ENCODE measurements around the gene PGLYRP3.

DNA sequence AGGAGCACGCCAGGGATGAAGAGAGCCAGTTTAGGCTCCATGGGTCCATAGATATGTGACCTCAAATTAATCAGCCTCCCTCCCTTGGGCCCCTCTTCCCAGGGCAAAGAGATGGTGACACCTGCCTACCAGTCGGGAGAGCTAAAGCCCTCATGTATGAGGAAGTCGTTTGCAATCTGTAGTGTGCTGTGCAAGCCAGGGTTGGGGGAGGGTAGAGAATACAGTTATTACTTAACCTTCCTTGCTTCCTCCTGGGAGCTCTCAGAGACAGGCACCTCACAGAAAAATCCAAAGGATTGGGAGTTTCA is 31.9 kb upstream of the PGLYRP3 start:
- TF ChIP-seq, protein P1, sequence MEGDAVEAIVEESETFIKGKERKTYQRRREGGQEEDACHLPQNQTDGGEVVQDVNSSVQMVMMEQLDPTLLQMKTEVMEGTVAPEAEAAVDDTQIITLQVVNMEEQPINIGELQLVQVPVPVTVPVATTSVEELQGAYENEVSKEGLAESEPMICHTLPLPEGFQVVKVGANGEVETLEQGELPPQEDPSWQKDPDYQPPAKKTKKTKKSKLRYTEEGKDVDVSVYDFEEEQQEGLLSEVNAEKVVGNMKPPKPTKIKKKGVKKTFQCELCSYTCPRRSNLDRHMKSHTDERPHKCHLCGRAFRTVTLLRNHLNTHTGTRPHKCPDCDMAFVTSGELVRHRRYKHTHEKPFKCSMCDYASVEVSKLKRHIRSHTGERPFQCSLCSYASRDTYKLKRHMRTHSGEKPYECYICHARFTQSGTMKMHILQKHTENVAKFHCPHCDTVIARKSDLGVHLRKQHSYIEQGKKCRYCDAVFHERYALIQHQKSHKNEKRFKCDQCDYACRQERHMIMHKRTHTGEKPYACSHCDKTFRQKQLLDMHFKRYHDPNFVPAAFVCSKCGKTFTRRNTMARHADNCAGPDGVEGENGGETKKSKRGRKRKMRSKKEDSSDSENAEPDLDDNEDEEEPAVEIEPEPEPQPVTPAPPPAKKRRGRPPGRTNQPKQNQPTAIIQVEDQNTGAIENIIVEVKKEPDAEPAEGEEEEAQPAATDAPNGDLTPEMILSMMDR (IDR thresholded peaks at IDR 0.05 in 2 of 3, conservative IDR thresholded peaks at IDR 0.05 in 1 of 3; ENCODE audit: insufficient read depth in 2 of 3, low read depth in 1 of 3, low read length in 3 of 3) = no peak
- TF ChIP-seq, protein P2, sequence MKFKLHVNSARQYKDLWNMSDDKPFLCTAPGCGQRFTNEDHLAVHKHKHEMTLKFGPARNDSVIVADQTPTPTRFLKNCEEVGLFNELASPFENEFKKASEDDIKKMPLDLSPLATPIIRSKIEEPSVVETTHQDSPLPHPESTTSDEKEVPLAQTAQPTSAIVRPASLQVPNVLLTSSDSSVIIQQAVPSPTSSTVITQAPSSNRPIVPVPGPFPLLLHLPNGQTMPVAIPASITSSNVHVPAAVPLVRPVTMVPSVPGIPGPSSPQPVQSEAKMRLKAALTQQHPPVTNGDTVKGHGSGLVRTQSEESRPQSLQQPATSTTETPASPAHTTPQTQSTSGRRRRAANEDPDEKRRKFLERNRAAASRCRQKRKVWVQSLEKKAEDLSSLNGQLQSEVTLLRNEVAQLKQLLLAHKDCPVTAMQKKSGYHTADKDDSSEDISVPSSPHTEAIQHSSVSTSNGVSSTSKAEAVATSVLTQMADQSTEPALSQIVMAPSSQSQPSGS (CRISPR knock-in tag; IDR thresholded peaks at IDR 0.05) = no peak
- no peak for TF ChIP-seq SP1 (CRISPR knock-in tag; IDR thresholded peaks at IDR 0.05)
- TF ChIP-seq GABPA (tag; conservative IDR thresholded peaks at IDR 0.05; ENCODE audit: low read depth) = no peak
- no peak for TF ChIP-seq SIN3A (IDR thresholded peaks at IDR 0.05; ENCODE audit: borderline replicate concordance in 2 of 2, control insufficient read depth in 1 of 2, low read depth in 2 of 2, low read length in 2 of 2)
- TF ChIP-seq EZH2 (IDR thresholded peaks at IDR 0.05; ENCODE audit: borderline replicate concordance, low read depth, low read length) = no peak
- TF ChIP-seq, protein P3, sequence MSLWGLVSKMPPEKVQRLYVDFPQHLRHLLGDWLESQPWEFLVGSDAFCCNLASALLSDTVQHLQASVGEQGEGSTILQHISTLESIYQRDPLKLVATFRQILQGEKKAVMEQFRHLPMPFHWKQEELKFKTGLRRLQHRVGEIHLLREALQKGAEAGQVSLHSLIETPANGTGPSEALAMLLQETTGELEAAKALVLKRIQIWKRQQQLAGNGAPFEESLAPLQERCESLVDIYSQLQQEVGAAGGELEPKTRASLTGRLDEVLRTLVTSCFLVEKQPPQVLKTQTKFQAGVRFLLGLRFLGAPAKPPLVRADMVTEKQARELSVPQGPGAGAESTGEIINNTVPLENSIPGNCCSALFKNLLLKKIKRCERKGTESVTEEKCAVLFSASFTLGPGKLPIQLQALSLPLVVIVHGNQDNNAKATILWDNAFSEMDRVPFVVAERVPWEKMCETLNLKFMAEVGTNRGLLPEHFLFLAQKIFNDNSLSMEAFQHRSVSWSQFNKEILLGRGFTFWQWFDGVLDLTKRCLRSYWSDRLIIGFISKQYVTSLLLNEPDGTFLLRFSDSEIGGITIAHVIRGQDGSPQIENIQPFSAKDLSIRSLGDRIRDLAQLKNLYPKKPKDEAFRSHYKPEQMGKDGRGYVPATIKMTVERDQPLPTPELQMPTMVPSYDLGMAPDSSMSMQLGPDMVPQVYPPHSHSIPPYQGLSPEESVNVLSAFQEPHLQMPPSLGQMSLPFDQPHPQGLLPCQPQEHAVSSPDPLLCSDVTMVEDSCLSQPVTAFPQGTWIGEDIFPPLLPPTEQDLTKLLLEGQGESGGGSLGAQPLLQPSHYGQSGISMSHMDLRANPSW (CRISPR knock-in tag; IDR thresholded peaks at IDR 0.05) = no peak
- TF ChIP-seq ZC3H4 (CRISPR knock-in tag; IDR thresholded peaks at IDR 0.05; ENCODE audit: borderline replicate concordance) = no peak
- no peak for TF ChIP-seq CEBPG (CRISPR knock-in tag; IDR thresholded peaks at IDR 0.05)
- no peak for TF ChIP-seq CEBPG (tag; conservative IDR thresholded peaks at IDR 0.05 in 1 of 2, IDR thresholded peaks at IDR 0.05 in 1 of 2)
- no peak for TF ChIP-seq E2F3 (CRISPR knock-in tag; IDR thresholded peaks at IDR 0.05)
- TF ChIP-seq ZKSCAN3 (CRISPR knock-in tag; IDR thresholded peaks at IDR 0.05) = no peak
- TF ChIP-seq TAF1 (IDR thresholded peaks at IDR 0.05; ENCODE audit: control insufficient read depth, extremely low read depth, insufficient read depth, low read length, severe bottlenecking) = no peak
- TF ChIP-seq ZNF431 (CRISPR knock-in tag; IDR thresholded peaks at IDR 0.05) = no peak

All from K562 (cell line).